Measurements from ENCODE around the gene LGALS9.

- TF ChIP-seq, protein P1, sequence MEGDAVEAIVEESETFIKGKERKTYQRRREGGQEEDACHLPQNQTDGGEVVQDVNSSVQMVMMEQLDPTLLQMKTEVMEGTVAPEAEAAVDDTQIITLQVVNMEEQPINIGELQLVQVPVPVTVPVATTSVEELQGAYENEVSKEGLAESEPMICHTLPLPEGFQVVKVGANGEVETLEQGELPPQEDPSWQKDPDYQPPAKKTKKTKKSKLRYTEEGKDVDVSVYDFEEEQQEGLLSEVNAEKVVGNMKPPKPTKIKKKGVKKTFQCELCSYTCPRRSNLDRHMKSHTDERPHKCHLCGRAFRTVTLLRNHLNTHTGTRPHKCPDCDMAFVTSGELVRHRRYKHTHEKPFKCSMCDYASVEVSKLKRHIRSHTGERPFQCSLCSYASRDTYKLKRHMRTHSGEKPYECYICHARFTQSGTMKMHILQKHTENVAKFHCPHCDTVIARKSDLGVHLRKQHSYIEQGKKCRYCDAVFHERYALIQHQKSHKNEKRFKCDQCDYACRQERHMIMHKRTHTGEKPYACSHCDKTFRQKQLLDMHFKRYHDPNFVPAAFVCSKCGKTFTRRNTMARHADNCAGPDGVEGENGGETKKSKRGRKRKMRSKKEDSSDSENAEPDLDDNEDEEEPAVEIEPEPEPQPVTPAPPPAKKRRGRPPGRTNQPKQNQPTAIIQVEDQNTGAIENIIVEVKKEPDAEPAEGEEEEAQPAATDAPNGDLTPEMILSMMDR (IDR thresholded peaks at IDR 0.05), result no peak
- no peak for TF ChIP-seq EZH2phosphoT487 (IDR thresholded peaks at IDR 0.05)
These were observed 23.1 kb downstream of the LGALS9 start for GRCh38 chr17:27654136-27654535.

Measured in neural progenitor cell (in vitro differentiated cells).